ENCODE results near the gene ELSPBP1. TPM values are rescaled to one million over a fixed set of nuclear protein-coding genes. Genes with fewer than 3 reads are reported as not detected.
"Not testable (repeated sequence)": the region's sequence is repeated elsewhere in the genome, so short reads cannot be mapped to it uniquely, and the experiment has no call there.

ELSPBP1 gene
- polyA plus RNA-seq, 1 experiment = not detected

DNA sequence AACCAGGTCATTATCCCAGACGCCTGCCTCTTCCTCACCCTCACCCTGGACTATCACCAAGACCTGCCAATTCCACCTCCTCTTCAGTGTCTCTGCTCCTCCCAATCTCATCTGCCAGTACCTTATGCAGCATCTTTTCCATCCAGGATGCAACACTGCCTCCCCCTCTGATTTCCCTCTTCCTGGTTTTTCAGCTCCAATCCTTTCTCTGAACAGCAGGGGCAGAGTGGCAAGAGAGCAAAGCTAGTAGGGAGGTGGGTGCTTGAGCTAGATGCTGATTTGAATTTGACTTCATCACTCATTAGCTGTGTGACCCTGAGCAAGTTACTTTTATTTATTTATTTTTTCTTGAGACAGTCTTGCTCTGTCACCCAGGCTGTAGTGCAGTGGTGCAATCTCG is 75.0 kb downstream of the ELSPBP1 start:
- no peak for DNase-seq (ENCODE audit: low read depth)
- Histone ChIP-seq H3K27me3 (ENCODE audit: control insufficient read depth, insufficient read depth, low read length) (no peaks in the 10 kb centered on the region), H3K36me3 (ENCODE audit: control insufficient read depth, insufficient read depth, low read length) (no peaks in the 10 kb centered on the region), H3K4me3 (ENCODE audit: low read depth, low read length) (no peak overlapping the region)
- TF ChIP-seq, protein P1, sequence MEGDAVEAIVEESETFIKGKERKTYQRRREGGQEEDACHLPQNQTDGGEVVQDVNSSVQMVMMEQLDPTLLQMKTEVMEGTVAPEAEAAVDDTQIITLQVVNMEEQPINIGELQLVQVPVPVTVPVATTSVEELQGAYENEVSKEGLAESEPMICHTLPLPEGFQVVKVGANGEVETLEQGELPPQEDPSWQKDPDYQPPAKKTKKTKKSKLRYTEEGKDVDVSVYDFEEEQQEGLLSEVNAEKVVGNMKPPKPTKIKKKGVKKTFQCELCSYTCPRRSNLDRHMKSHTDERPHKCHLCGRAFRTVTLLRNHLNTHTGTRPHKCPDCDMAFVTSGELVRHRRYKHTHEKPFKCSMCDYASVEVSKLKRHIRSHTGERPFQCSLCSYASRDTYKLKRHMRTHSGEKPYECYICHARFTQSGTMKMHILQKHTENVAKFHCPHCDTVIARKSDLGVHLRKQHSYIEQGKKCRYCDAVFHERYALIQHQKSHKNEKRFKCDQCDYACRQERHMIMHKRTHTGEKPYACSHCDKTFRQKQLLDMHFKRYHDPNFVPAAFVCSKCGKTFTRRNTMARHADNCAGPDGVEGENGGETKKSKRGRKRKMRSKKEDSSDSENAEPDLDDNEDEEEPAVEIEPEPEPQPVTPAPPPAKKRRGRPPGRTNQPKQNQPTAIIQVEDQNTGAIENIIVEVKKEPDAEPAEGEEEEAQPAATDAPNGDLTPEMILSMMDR (IDR thresholded peaks at IDR 0.05; ENCODE audit: insufficient read depth, low read depth, low read length) = no peak
- CTCF ChIA-PET = interaction anchor here (0.6 kb wide), 2 partner anchors 9 to 30 kb away, joined by 3 read pairs; no protein-coding TSS in a partner anchor
- POLR2A ChIA-PET = no interaction called here

DNA sequence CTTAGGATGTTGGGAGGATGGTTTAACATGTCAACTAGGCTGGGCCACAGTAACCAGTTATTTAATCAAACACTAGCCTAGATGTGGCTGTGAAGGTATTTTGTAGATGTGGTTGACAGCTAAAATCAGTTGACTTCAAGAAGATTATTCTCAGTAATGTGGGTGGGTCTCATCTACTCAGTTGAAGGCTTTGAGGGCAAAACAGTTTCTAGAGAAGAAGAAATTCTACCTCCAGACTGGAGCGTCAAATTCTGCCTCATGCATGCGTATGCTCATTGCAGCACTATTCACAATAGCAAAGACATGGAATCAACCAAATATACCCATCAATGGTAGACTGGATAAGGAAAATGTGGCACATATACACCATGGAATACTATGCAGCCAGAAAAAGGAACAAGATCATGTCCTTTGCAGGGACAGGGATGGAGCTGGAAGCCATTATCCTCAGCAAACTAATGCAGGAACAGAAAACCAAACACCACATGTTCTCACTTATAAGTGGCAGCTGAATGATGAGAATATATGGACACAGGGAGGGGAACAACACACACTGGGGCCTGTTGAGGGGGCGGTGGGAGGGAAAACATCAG is 75.8 kb downstream of the ELSPBP1 start:
- H3K27me3 ChIP-seq (ENCODE audit: control insufficient read depth, insufficient read depth, low read length) = not testable (repeated sequence)

More for the DNA sequence above, 75.8 kb downstream of the ELSPBP1 start:
- CTCF ChIA-PET; DNase-seq (ENCODE audit: low read depth); H3K4me3 ChIP-seq (ENCODE audit: low read depth, low read length); H3K36me3 ChIP-seq (ENCODE audit: control insufficient read depth, insufficient read depth, low read length); POLR2A ChIA-PET: not testable (repeated sequence)

Other genes starting within 250 kb of the ELSPBP1 start
- 119 and 135 TPM in 2 replicates for gene NOP53, start 249.1 kb upstream of the ELSPBP1 start, polyA plus RNA-seq (2011; rRNA removed)
- 256 and 293 TPM in 2 replicates for gene SELENOW, start 215.9 kb upstream of the ELSPBP1 start, polyA plus RNA-seq (2011; rRNA removed)
- not detected in 2 replicates for gene TPRX1, start 190.1 kb upstream of the ELSPBP1 start, polyA plus RNA-seq (2011; rRNA removed)
- gene CRX, start 172.7 kb upstream of the ELSPBP1 start, polyA plus RNA-seq (2011; rRNA removed) = not detected in 2 replicates
- not detected in 2 replicates for gene TPRX2, start 135.4 kb upstream of the ELSPBP1 start, polyA plus RNA-seq (2011; rRNA removed)
- not detected in 2 replicates for gene SULT2A1, start 108.3 kb upstream of the ELSPBP1 start, polyA plus RNA-seq (2011; rRNA removed)
- gene BSPH1, start 2.5 kb upstream of the ELSPBP1 start, polyA plus RNA-seq (2011; rRNA removed) = not detected in 2 replicates
- not detected in 2 replicates for gene CABP5, start 49.4 kb downstream of the ELSPBP1 start, polyA plus RNA-seq (2011; rRNA removed)
- gene PLA2G4C, start 116.2 kb downstream of the ELSPBP1 start, polyA plus RNA-seq (2011; rRNA removed) = 7.2 and 11.3 TPM in 2 replicates
- gene LIG1, start 175.7 kb downstream of the ELSPBP1 start, polyA plus RNA-seq (2011; rRNA removed) = 11.5 and 19.5 TPM in 2 replicates
- 0.61 and 0.75 TPM in 2 replicates for gene ZSWIM9, start 176.0 kb downstream of the ELSPBP1 start, polyA plus RNA-seq (2011; rRNA removed)